Tongue (tissue), 2 donors: ENCODE measurements around the gene FAAP20. TPM values are rescaled to one million over a fixed set of nuclear protein-coding genes. Genes with fewer than 3 reads are reported as not detected.

Source experiments
- DNase-seq: peaks from one replicate; pipeline ENCODE4 v3.0.0-alpha.2; 2015
- total RNA-seq: library from RNA; depleted of rRNA; stranded (reverse); fragments of >200 nt; gene quantifications from one replicate; pipeline ENCODE4 v1.2.3, GENCODE V29; 2014

FAAP20 gene
- total RNA-seq, 1 donor from 2014 or later, result 18.4 TPM

- DNase-seq, result peak; percentile 94
Measured at GRCh38 chr1:2194898-2195673, 514 bp upstream of the FAAP20 start.

DNA sequence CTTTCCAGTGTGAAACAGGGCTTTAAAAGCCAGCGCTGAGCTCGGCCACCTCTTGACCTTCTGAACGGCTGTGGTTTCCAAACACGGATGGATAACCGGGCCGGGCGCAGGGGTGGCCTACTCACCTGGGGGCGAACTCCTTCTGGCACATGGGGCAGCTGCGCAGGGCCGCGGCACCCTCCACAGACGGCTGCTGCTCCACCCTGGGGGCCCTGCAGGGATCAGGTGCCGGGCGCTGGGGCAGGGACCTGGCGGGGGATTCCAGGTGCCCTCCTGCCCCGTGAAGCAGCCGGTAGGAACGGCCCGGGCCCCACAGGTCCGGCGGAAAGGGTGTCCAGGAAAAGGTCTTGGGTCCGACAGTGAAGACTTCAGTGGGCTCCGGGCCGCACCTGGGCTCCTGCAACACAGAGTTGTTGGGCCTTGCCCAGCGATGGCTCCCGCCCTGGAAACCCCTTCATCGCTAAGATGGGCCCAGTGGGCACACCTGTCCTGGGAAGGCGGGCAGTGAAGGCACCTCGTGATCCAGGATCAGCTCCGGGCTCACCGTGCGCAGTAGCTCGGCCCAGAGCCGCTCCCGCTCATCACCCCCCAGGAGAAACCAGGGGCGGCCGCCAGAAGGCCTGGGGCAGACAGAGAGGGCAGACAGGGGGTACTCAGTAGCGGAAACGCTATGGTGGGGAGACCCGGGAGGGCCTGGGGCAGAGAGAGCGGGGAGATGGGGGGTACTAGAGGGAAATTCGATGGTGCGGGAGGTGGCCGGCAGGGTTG lies 874 bp downstream of the FAAP20 start:
- DNase-seq, result no peak

- DNase-seq, result peak; percentile 86
Measured at GRCh38 chr1:2192031-2192995, 2.3 kb downstream of the FAAP20 start.

- DNase-seq, result no peak
Measured at GRCh38 chr1:2190491-2190976, 4.0 kb downstream of the FAAP20 start.

GRCh38 chr1:2189459-2190425 lies 4.8 kb downstream of the FAAP20 start:
- peak; percentile 98 for DNase-seq

DNA sequence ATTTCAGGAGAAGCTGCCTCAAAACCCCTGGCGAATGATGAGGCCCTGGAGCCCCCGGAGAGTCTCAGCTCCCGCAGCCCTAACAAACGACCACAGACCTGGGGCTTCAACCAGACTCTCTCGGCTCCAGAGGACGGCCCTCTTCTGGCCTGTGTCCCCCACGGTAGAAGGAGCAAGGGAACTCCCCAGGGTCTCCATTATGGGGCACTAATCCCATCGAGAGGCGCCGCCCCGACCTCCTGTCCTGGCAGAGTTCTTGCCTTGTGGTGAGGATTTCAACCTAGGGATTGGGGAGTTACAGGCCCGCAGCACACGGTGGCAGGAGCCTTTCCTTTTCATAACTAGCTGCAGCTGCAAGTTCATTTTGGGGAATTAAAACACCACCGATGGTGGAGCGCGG lies 6.2 kb downstream of the FAAP20 start:
- no peak for DNase-seq

DNA sequence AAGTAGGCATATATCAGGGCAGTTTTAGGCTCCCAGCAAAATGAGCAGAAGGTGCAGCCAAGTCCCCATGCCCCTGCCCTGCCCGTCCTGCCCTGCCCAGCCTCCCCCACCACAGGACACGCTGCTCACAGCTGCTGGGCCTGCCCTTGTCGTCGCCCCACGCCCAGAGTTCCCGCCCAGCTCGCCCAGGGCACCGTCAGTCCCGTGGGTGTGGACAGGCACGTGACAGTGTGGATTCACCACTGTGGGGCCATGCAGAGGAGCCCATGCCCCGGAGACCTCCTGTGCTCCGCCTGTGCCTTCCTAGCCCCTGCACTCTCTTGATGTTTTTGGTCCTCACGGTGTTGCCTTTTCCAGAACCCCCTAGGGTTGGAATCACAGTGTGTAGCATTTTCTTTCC lies 7.0 kb downstream of the FAAP20 start:
- DNase-seq, result no peak

GRCh38 chr1:2186901-2187300 lies 7.7 kb downstream of the FAAP20 start:
- DNase-seq, result no peak

DNA sequence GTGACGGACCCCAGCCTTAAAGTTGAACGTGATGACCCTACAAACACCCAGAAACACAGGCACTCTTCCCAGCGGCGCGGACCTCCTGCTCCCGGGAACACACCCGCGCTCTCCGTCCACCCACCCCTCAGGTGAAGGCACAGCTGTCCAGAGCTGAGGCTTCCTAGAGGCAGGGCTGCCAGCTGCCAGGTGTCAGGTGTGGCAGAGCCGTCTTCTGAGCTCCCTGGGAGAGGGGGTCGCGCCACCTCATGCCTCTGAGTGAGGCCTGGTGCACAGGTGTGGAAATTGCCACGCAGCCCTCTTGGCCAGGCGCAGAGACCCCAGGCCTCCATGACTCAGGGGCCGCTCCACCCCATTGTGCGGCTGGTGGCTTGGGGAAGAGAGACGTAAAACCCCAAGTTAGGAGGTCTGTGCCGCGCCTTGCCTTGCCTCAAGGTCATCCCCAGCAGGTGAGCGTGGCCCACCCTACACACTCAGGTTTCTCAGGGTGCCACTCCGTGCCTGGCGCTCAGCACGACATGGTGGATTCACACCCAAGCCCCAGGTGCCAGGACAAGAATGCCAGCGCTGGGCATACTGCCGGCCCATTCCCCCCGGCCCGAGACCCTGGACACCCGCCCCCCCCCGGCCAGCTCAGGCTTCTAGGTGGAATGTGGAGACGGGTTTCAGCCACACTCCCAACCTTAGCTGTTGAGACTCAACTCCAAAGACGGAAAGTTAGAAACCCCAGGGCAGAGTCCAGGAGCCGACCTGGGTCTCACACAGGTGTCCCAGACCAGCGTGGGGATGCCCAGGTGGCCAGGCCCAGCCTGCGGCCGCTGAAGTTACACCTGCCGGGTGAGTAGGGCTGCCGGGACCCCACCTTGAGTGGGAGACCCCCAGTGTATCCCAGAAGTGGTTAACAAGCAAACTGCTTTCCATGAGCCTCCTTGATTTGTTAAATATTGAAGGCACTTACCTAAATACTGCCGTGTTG lies 8.4 kb downstream of the FAAP20 start:
- no peak for DNase-seq

DNA sequence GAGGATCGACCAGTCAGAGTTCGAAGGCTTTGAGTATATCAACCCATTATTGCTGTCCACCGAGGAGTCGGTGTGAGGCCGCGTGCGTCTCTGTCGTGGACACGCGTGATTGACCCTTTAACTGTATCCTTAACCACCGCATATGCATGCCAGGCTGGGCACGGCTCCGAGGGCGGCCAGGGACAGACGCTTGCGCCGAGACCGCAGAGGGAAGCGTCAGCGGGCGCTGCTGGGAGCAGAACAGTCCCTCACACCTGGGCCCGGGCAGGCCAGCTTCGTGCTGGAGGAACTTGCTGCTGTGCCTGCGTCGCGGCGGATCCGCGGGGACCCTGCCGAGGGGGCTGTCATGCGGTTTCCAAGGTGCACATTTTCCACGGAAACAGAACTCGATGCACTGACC lies 9.6 kb downstream of the FAAP20 start:
- no peak for DNase-seq

- DNase-seq, result no peak
Measured at GRCh38 chr1:2184531-2184930, 10.0 kb downstream of the FAAP20 start.

GRCh38 chr1:2183937-2184334 lies 10.6 kb downstream of the FAAP20 start:
- no peak for DNase-seq

GRCh38 chr1:2182376-2182775 lies 12.2 kb downstream of the FAAP20 start:
- no peak for DNase-seq

DNA sequence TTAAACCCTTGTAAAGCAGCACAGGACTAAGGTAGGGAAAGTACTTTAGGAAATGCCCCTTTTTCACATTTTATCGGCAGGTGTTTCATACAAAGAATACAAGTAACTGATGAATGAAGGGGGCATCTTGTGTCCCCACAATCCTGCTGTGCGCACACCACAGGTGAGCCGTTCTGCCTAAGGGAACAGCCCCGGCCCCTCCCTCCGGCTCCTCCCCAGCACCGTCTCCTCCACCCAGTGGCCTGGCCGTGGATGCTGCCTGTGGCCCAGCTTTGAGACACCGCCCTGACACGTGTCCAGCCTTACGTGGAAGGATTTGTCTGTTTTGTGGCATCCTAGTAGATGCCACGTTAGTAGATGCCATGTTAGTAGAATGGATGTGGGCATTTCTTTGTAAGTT lies 12.8 kb downstream of the FAAP20 start:
- DNase-seq, result no peak

DNA sequence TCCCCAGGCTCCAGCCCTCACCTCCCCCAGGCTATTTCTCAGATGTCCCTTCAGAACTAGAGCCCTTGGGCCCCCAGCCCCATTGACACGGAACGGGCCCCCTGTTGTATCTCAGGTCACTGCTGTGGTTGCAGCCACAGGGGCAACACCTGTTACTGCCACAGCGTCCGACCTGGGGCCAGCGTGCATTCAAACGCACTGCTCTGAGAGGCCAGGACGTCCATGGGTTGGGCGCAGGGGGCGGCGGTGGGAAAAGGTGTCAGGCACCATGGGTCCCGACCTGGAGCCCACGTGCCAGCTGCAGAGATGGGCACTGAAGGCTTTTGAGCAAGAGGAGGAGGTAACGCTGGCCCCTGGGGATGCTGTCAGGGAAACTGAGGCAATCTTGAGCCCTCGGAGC lies 13.3 kb downstream of the FAAP20 start:
- DNase-seq, result no peak

- DNase-seq, result no peak
Measured at GRCh38 chr1:2180297-2181245, 14.0 kb downstream of the FAAP20 start.

DNA sequence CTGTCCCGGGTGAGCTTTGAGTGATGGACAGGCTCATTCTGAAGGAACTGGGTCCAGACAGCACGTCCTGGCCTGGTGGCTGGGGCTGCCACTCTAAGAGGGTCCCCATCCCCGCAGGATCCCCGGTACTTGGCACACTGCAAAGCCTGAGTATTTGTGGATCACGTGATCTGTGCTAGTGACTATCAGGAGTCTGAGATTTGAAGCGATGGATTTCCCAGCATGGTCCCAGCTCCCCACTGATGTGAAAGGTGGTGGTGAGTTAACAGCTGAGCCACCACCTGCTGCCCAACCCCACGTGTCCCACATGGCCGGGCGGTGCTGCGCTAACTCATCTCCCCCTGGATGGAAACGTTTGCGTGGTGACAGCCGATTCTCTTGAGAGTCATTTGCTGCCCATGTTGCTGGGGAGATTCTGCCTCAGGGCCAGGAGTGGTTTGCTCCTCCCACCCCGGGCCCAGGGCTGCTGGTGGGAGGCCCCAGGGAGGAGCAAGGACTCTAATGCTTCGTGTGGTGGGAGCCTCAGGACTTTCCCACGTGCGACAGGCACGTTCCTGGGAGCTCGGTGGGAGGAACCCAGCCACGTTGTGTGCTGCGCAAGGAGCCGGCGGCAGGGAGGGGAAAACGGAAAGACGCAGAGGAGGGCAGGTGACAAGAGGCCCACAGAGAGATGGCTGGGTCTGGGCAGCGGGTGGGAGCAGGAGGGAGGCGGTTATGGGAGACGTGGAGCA lies 15.1 kb downstream of the FAAP20 start:
- DNase-seq, result peak; percentile 73

DNA sequence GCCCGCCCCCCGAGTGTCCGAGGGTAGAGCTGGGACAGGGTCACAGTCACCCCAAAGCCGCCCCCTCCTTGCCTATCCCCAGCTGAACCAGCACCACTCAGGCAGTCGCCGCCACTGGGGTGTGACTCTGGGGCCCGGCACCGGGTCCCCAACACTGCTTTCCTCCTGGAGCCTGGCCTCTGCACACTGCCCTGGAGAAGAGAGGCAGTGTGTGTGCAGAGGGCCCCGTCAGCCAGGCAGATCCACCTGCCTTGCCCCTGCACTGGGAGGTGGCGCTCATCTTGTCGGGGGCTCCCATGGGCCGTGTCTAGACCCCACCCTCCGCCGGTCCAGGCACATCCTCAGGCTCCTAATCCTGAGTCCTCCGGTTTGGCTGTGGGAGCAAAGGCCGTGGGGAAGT lies 15.7 kb downstream of the FAAP20 start:
- DNase-seq, result no peak
